ENCODE data around the gene VWA3B.
"Not testable (repeated sequence)": the region's sequence is repeated elsewhere in the genome, so short reads cannot be mapped to it uniquely, and the experiment has no call there.

DNA sequence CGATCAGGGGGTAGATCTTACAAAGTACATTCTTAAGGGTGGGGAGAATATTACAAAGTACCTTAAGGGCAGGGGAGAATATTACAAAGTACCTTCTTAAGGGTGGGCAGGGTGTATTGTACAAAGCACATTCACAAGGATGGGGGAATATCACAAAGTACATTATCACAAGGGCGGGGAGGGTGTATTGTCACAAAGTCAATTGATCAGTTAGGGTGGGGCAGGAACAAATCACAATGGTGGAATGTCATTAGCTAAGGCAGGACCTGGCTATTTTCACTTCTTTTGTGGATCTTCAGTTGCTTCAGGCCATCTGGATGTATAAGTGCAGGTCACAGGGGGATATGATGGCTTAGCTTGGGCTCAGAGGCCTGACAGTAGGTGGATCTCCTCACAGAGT is 42.2 kb upstream of the VWA3B start:
- TF ChIP-seq EZH2 (IDR thresholded peaks at IDR 0.05; ENCODE audit: borderline replicate concordance, low read depth, low read length, severe bottlenecking); POLR2AphosphoS5 (IDR thresholded peaks at IDR 0.05; ENCODE audit: insufficient read depth, low read depth, low read length); POLR2A (IDR thresholded peaks at IDR 0.05; ENCODE audit: low read depth, low read length); GATA2 (IDR thresholded peaks at IDR 0.05; ENCODE audit: insufficient read depth, insufficient read length, low read depth, low read length); MYC (IDR thresholded peaks at IDR 0.05; ENCODE audit: low read depth, low read length); FOS (IDR thresholded peaks at IDR 0.05; ENCODE audit: borderline replicate concordance, insufficient read depth, low read length); JUN (IDR thresholded peaks at IDR 0.05; ENCODE audit: borderline replicate concordance, insufficient read depth, insufficient read length, low read depth): not testable (repeated sequence)
- TF ChIP-seq, protein P1, sequence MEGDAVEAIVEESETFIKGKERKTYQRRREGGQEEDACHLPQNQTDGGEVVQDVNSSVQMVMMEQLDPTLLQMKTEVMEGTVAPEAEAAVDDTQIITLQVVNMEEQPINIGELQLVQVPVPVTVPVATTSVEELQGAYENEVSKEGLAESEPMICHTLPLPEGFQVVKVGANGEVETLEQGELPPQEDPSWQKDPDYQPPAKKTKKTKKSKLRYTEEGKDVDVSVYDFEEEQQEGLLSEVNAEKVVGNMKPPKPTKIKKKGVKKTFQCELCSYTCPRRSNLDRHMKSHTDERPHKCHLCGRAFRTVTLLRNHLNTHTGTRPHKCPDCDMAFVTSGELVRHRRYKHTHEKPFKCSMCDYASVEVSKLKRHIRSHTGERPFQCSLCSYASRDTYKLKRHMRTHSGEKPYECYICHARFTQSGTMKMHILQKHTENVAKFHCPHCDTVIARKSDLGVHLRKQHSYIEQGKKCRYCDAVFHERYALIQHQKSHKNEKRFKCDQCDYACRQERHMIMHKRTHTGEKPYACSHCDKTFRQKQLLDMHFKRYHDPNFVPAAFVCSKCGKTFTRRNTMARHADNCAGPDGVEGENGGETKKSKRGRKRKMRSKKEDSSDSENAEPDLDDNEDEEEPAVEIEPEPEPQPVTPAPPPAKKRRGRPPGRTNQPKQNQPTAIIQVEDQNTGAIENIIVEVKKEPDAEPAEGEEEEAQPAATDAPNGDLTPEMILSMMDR (IDR thresholded peaks at IDR 0.05; ENCODE audit: extremely low read depth in 1 of 2, insufficient read depth in 1 of 2, low read depth in 1 of 2, low read length in 2 of 2) = not testable (repeated sequence)
- TF ChIP-seq, protein P2, sequence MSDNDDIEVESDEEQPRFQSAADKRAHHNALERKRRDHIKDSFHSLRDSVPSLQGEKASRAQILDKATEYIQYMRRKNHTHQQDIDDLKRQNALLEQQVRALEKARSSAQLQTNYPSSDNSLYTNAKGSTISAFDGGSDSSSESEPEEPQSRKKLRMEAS (IDR thresholded peaks at IDR 0.05; ENCODE audit: insufficient read depth, insufficient read length) = not testable (repeated sequence)

Data from endothelial cell of umbilical vein (primary cell).